ENCODE results near the gene PGAM1. TPM values are rescaled to one million over a fixed set of nuclear protein-coding genes. Genes with fewer than 3 reads are reported as not detected.
"Not testable (repeated sequence)": the region's sequence is repeated elsewhere in the genome, so short reads cannot be mapped to it uniquely, and the experiment has no call there.

The PGAM1 gene
- 100 to 1,000 TPM; 163 to 177 (median 174) TPM for polyA plus RNA-seq (ENCODE audit: insufficient read length in 3 of 3)

- DNase-seq (ENCODE audit: low read depth in 3 of 3, low spot score in 2 of 3) = peak; percentile 88 to 92 (median 90)
Measured at GRCh38 chr10:97425964-97426775, at the start of gene PGAM1. Gene PGAM1 (plus strand): TSS chr10:97426191. CDS start chr10:97426308, 117 bp downstream.

GRCh38 chr10:97376413-97376812 is 49.6 kb upstream of the PGAM1 start:
- DNase-seq (ENCODE audit: low read depth in 3 of 3, low spot score in 2 of 3) = no peak

DNA sequence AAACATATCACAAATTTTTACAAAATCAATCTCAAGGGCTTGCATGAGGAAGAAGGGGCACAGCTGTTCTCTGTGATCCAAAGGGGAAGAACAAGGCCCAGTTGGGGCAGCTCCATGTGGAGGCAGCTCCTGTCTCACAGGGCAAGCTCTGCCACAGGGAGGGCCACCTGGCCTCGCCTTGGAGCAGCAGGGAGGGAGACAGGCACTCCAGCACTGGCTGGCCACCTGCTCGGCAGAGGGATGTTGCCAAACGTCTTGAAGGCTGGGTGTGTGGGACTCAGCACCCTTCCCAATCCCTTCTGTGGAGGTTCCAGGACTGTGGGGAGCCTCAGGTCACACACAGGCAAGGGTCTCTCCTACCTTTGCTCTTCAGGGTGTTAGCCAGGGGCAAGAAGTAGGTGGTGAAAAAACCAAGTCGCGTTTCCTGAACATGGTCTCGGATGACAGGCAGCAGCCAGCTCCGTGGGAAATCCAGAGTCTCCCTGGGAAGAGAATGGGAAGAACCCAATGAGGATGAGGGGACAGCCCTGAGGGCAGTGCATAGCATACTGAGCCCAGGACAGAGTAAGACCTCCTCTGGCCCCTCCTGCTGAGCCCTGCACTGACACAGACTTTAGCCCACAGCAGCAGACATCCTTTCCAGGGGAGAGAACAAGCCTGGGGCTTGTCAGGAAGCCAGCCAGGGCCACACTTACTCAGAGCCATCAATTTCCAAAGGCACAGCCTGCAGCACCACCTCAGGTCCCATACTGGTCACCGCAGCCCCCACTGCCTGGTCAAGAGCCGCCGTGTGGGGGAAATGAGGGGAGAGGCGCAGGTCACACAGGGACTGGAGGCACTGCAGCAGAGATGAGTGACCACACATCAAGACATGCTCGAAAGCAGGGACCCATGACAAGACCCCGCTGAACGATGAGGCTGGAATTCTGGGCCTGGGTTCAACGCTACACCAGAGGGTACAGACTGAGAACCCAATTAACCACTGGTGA is 46.8 kb upstream of the PGAM1 start:
- no peak for DNase-seq (ENCODE audit: low read depth in 3 of 3, low spot score in 2 of 3)

GRCh38 chr10:97380516-97380915 is 45.5 kb upstream of the PGAM1 start:
- no peak for DNase-seq (ENCODE audit: low read depth in 3 of 3, low spot score in 2 of 3)

DNA sequence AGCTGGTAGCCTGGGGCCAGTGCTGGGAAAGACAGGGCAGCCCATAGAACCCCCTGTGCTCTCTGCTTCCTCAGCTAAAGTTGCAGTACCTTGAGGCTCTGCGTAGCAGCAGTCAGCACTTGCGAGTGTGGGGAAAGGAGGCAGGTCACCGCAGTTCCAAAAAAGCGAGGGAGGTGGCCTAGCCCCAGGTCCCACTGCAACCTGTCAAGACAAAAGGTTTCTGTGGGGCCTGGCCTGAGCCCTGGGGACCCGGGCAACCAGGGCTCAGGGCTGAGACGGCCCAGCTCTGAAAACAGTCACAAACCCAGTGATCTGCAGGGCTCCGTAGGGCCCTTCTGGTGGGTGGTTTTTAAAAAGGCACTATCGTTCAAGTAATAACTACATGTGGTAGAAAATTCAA is 44.4 kb upstream of the PGAM1 start:
- no peak for DNase-seq (ENCODE audit: low read depth in 3 of 3, low spot score in 2 of 3)

- DNase-seq (ENCODE audit: low read depth in 3 of 3, low spot score in 2 of 3) = no peak
Measured at GRCh38 chr10:97383159-97383558, 42.8 kb upstream of the PGAM1 start.

- DNase-seq (ENCODE audit: low read depth in 3 of 3, low spot score in 2 of 3) = no peak
Measured at GRCh38 chr10:97384156-97384555, 41.8 kb upstream of the PGAM1 start.

DNA sequence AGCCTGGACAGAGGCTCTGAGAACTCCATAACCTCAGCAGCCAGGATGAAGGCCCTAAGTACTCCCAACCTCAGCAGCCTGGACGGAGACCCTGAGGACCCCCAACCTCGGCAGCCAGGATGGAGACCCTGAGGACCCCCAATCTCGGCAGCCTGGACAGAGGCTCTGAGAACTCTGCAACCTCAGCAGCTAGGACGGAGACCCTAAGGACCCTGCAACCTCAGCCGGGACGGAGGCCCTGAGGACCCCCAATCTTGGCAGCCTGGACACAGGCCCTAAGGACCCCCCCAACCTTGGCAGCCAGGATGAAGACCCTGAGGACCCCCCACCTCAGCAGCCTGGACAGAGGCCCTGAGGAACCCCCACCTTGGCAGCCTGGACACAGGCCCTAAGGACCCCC is 41.4 kb upstream of the PGAM1 start:
- DNase-seq (ENCODE audit: low read depth in 3 of 3, low spot score in 2 of 3) = no peak

DNA sequence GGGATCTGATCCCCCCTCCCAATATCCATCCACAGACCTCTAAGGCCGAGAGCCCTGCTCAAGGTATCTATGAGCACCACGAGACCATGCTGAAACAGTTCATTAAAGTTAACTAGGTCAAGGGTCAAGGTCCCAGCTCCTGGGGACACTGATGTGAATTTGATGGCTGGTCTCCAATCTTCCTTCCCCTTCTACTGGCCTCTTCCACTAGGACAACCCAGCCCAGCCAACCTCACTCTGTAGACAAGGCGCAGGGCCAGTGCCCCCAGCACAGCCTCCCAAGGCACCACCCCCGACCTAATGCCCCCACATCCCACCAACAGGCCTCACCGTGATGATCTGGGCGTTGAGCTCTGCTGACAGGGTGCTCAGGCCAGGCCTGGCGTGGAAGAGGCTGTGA is 40.4 kb upstream of the PGAM1 start:
- no peak for DNase-seq (ENCODE audit: low read depth in 3 of 3, low spot score in 2 of 3)

DNA sequence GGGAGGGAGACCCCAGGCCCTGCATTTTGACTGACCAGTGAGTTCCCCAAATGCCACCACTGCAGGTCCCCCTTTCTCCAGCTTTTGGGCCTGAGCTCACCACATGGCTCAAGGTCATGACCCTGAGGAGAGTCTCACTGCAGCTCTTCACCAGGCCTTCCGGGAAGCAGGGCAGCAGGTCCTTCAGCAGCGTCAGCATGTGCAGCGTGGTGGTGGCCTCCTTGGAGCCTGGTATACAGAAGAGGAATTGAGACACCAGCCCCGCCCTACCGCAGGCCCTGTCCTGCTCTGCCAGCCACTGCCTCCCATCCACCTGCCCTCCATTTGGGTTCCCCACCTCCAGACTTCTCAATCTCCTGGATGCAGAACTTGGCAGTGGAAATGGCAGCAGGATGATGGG is 37.8 kb upstream of the PGAM1 start:
- DNase-seq (ENCODE audit: low read depth in 3 of 3, low spot score in 2 of 3) = no peak

GRCh38 chr10:97390091-97390490 is 35.9 kb upstream of the PGAM1 start:
- no peak for DNase-seq (ENCODE audit: low read depth in 3 of 3, low spot score in 2 of 3)

DNA sequence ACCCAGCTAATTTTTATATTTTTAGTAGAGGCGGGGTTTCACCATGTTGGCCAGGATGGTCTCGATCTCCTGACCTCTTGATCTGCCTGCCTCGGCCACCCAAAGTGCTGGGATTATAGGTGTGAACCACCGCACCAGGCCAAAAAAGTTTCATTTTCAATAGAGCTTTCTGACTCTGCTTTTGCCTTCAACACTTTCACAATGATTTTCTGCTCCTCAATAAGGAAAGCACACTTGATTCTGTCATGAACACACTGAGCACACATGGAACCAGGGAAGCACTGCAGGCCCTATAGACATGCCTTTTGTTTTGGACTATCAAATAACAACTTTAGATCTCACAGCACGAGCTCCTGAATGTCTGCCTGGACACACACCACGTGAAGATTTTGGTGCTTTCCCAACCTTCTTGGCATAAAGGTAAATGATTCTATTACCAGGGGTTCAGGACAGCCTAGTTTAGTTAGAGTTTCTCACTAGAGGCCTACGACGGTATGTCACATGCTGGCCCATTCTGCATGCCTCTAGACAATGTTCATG is 32.9 kb upstream of the PGAM1 start:
- DNase-seq (ENCODE audit: low read depth in 3 of 3, low spot score in 2 of 3) = no peak

GRCh38 chr10:97396056-97396455 is 29.9 kb upstream of the PGAM1 start:
- no peak for DNase-seq (ENCODE audit: low read depth in 3 of 3, low spot score in 2 of 3)

DNA sequence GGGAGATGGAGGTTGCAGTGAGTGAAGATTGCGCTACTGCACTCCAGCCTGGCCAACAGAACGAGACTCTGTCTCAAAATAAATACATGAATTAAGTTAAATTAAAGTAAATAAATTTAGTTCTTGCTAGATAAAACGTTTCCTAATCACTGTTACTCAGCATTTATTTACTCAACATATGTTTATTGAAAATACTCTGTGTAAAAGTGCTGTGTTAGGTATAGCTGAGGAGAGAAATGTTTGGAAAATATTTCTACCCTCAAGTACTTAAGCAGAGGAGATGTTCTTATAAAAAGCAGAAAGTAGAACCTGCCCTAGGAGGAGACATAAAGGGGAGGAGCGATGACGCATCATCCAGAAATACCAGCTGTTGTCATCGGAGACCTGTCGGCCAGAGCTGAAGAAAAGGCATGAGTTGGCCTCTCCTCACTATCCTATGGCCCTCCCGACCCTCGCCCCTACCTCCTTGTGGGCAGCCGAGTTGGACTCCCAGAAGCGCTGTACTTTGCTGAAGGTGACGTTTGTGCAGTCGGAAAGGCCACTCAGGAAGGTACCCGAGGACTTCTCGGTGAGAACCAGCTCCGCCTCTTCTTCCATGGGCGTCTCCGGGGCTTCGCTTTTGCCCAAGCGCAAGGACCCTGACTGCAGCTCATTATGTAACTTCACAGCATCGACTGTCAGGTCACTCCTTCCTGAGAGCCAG is 26.0 kb upstream of the PGAM1 start:
- no peak for DNase-seq (ENCODE audit: low read depth in 3 of 3, low spot score in 2 of 3)

DNA sequence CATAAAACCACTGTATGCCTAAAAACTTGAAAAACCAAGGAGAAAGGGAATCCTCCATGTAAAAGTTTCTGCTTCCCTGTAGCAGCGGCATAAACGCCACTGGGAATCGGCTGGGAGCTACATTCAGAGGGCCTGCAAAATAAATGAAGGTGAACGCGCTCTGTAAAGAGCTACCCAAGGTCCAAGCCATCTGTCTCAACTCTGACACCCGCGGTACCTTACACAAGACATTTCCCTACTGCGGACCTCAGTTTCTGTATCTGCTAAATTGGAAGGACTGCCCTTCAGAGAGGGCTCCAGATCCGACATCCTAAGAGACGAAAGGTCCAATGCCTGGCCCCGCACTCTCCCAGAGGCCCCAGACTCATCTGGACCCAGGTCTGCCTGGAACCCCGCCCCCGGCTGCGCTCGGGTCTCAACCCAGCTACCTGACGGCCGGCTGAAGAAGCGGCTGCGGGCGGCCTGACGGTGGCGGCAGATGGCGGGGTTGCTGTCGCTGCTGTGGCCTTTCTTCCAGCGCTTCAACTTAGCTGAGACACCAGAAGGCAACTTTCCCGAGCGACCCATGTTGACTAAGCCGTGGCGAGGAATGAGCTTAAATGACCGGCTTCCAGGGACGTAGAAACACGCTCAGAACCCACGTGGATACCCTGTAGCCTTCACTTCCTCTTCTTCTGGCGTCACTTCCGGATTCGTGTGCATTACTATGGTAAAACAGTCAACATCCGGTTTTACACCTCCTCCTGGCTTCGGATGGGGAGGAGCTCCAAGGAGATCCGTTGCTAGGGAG is 25.1 kb upstream of the PGAM1 start, which contains the start of gene RRP12:
Gene RRP12 (minus strand): TSS at position 676 of the 790 bp plus-strand sequence. CDS start 109 bp downstream, at position 567.
- DNase-seq (ENCODE audit: low read depth in 3 of 3, low spot score in 2 of 3) = peak; percentile 96 to 98 (median 97)

DNA sequence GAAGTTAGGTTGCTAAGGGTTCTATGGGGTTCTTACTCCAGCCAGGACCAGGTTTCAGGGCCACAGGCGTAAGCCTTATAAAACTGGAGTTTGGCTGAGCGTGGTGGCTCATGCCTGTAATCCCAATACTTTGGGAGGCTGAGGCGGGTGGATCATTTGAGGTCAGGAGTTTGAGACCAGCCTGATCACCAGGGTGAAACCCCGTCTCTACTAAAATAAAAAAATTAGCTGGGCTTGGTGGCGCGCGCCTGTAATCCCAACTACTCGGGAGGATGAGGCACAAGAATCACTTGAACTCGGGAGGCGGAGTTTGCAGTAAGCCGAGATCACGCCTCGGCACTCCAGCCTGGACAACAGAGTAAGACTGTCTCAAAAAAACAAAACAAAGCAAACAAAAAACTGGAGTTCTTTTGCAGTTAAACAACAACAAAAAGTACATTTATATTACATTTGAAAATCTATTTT is 24.5 kb upstream of the PGAM1 start:
- DNase-seq (ENCODE audit: low read depth in 3 of 3, low spot score in 2 of 3) = no peak

DNA sequence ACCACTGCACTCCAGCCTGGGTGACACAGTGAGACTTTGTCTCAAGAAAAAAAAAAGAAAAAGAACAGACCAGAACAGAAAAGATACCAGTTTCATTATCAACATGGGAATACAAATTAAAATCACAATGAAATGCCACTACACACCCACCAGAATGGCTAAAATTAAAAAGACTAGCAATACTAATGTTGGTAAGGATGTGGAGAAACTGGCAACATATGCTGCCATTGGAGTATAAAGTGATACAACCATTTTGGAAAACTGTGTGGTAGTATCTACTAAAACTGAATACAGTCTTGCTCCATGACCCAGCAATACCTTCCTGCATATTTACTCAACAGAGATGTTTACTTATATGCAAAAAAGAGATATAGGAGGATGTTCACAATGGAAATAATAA is 21.9 kb upstream of the PGAM1 start:
- DNase-seq (ENCODE audit: low read depth in 3 of 3, low spot score in 2 of 3) = no peak

DNA sequence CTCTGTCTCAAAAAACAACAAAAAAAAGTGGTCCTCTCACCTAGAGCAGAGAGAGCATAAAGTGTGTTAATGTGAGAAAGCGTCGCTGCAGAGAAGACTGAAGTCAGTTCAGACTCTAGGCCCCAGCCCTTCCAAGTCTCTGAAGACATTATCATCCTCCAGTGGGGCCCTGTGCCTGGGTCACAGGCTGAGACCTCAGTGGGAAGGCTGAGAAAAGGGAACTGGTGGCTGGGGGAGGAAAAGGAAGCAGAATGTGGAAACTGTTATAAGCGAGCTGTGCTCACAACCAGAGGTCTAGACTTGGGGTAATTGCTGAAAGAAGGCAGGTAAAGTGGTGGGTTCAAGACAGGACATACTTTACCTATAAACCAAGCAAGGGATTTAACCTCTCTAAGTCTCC is 19.9 kb upstream of the PGAM1 start:
- no peak for DNase-seq (ENCODE audit: low read depth in 3 of 3, low spot score in 2 of 3)

GRCh38 chr10:97406483-97406882 is 19.5 kb upstream of the PGAM1 start:
- not testable (repeated sequence) for DNase-seq (ENCODE audit: low read depth in 3 of 3, low spot score in 2 of 3)

Measured in right renal cortex interstitium (tissue), 3 donors.